Measurements from ENCODE around the gene FRMD4A.

FRMD4A gene

GRCh38 chr10:13705526-13706174, 625.1 kb downstream of the FRMD4A start:
- DNase-seq (ENCODE audit: low read depth in 2 of 2), result no peak

DNA sequence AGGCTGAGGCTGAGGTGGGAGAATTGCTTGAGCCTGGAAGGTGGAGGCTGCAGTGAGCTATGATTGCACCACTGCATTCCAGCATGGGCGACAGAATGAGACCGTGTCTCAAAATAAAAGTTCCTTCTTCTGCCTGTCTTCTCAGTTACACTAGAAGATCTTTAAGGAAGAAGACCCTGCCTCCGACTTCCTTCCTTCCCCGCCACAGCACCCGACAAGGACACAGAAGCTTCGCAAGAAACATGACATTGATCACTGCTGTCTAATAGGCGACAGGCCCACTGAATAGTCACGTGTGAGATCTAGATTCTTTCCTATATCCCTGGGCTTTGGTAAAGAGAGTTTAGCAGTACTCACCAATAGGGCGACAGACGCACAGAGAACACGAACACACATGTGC, 625.8 kb downstream of the FRMD4A start:
- no peak for DNase-seq (ENCODE audit: low read depth in 2 of 2)

- DNase-seq (ENCODE audit: low read depth in 2 of 2), result no peak
These were observed 626.7 kb downstream of the FRMD4A start for GRCh38 chr10:13703997-13704536.

- no peak for DNase-seq (ENCODE audit: low read depth in 2 of 2)
These were observed 627.5 kb downstream of the FRMD4A start for GRCh38 chr10:13703101-13703818.

DNA sequence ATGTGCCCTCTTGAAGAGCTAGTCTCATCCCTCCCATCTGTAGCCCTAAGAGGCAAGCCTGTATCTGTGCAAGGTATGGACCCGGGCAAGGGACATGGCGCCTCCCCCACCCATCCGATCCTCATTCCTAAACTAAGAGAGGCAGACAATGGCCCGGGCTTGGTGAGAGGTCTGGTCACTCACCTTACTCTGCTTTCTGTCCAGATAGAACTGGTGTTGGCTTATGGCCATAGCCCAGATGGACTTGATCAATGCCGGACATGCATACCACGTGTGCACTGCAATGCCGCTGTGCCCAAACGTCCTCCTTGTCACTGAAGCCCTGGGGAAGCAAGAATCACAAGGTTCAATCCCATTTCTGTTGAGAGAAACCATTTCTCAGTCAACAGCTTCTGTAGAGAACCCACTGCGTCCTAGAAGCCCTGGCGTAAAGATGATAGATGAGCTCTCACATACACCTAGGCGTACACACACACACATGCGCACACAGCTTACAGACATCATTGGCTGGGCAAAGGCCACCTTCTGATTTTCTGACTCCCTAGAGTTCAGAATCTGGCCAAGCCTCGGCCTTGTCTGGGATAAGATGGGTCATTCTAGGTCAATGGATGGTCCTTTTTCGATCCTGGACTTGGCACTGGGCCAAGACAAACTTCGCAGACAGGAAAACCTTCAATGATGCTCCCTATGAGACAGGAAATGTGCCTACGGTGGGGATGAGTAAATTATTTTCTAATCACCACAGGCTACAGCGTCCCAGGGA, 629.4 kb downstream of the FRMD4A start:
- DNase-seq (ENCODE audit: low read depth in 2 of 2), result no peak

GRCh38 chr10:13700473-13701144, 630.1 kb downstream of the FRMD4A start:
- no peak for DNase-seq (ENCODE audit: low read depth in 2 of 2)

GRCh38 chr10:13699216-13699615, 631.5 kb downstream of the FRMD4A start:
- no peak for DNase-seq (ENCODE audit: low read depth in 2 of 2)

- DNase-seq (ENCODE audit: low read depth in 2 of 2), result no peak
These were observed 632.5 kb downstream of the FRMD4A start for GRCh38 chr10:13698217-13698616.

DNA sequence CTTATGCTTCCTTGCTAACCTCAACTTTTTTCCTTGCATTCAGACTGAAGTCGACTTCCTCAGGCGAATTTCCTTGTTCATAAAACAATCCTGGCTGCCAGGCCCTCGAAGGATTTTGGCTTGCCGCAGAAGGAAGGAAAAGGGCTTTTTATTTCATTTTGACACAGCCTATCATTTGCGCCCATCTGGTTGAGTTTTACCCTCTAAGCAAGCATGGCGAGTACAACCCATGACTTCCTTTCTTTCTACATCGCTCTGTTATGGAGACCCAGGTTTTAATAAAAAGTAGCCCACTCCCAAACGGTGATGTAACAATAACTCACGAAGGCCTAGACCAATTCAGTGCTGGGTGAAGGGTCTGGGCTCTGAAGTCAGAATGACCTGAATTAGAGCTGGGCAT, 634.7 kb downstream of the FRMD4A start:
- no peak for DNase-seq (ENCODE audit: low read depth in 2 of 2)

DNA sequence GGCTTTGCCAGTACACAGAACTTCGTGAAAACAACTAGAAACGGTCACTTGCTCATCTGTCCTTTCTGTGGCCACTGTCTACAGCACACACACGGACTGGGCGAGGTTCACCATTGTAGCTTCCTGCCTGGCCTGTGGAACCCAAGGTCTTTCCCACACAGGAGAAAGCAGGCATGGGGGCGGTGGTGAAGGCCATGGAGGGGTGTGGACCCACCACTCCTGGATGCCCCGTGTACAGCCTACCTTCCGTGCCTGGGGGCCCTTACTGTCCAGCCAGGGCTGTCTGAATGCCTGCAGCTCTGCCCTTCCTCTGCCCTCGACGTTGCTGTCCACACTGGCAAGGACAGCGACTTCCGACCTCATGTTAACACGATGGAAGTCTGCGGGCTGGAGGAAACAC, 635.1 kb downstream of the FRMD4A start:
- DNase-seq (ENCODE audit: low read depth in 2 of 2), result no peak

- DNase-seq (ENCODE audit: low read depth in 2 of 2), result no peak
These were observed 636.7 kb downstream of the FRMD4A start for GRCh38 chr10:13693783-13694700.

DNA sequence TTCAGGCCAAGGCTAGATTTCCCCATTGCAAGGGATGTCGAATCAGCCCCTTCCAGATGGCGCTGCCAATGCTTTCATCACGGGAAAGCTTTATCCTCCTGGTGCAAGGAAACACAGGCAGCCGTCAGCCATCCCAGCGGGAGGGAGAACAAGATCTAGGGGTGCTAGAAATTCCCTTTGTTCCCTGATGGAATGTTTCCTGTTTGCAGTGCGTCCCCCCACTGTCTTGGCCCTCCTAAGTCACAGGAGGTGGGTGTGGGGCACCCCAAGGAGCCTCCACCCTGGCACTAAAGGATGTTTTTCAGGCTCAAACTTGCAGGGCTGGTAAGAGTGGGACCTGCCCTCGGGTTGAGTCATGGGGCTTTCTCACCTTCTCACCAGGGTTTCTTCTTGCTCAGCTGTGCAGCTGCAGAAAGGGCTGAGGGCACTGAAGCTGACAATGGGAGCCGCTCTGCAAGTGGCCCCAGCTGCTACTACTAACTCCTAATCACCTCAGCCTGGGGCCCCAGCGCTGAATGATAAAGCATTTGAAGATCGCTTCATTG, 640.4 kb downstream of the FRMD4A start:
- no peak for DNase-seq (ENCODE audit: low read depth in 2 of 2)

- DNase-seq (ENCODE audit: low read depth in 2 of 2), result no peak
These were observed 644.4 kb downstream of the FRMD4A start for GRCh38 chr10:13686331-13686752.

GRCh38 chr10:13685885-13686284, 644.8 kb downstream of the FRMD4A start:
- no peak for DNase-seq (ENCODE audit: low read depth in 2 of 2)

DNA sequence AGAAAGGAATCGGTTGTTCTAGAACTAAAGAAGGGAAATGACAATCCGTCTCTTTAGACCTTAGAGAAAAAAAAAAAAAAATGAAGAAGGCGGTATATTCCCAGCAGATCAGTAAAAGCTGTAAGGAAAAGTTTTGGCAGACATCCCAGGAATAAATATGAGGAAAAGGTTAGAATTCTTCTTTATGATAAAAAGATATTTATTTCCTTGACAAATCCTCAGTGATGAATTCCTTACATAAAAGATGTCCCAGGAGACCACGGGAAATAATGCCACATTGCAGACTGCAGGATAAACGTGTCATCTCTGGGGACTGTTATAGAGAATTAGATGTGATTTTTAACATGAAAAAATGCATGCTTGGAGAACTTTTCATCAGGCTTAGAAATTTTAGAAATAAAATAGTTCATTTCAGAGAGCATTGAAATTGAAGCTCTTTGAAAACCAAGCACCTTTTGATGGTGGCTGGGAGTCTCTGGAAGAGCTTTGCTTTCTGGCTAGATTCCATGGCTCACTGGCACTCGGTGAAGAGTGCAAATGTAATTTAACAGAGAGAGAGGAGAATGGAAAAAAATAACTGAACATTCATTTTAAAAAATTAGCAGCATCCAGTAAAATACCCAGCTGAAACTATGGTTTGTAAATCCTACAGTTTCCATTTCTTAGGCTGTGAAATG, 645.8 kb downstream of the FRMD4A start:
- DNase-seq (ENCODE audit: low read depth in 2 of 2), result no peak

GRCh38 chr10:13684252-13684791, 646.4 kb downstream of the FRMD4A start:
- no peak for DNase-seq (ENCODE audit: low read depth in 2 of 2)

GRCh38 chr10:13683017-13683416, 647.7 kb downstream of the FRMD4A start:
- no peak for DNase-seq (ENCODE audit: low read depth in 2 of 2)

DNA sequence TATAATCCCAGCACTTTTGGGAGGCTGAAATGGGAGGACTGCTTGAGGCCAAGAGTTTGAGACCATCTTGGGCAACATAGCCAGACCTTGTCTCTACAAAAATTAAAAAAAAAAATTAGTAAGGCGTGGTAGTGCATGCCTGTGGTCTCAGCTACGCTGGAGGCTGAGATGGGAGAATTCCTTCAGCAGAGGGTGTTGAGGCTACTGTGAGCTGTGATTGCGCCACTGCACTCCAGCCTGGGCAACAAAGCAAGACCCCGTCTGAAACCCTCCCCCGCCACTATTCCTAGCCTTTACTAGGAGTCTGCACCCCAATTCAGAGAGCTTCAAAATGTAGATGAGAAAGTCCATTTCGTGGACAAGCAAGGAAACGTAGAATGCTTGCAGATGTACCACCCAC, 648.8 kb downstream of the FRMD4A start:
- DNase-seq (ENCODE audit: low read depth in 2 of 2), result no peak

DNA sequence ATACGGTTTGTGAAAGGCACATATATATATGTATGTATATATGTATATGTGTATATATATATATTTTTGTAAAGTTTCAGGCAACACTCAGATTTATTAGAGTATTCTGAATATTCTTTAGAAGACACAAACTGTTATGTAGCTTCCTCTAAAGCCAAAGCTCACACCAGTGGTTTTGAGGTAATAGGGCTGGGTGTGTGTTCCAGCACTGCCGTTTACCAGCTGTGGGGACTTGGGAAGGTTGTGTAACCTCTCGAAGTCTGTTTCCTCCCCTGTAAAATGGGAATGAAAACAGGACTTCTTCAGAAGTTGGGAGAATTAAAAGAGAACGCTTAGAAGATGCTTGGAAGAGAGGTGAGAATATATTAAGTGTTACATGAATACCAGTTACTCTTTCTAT, 649.2 kb downstream of the FRMD4A start:
- no peak for DNase-seq (ENCODE audit: low read depth in 2 of 2)

- DNase-seq (ENCODE audit: low read depth in 2 of 2), result no peak
These were observed 649.6 kb downstream of the FRMD4A start for GRCh38 chr10:13681095-13681494.

Data from stimulated activated CD8-positive, alpha-beta memory T cell treated with anti-CD3 and anti-CD28 coated beads, Interleukin-7, amount 100 ng/mL, for 1 hour (primary cell).